GM19099 (cell line): ENCODE measurements around the gene HOXB1.

ENCODE experiments used
- POLR2A ChIP-seq: IDR thresholded peaks from 3 replicates; pipeline ENCODE4 v1.6.1; 2011; ENCODE audit warnings: low read depth; ENCODE audit not compliant: insufficient read length; ENCODE audit errors: extremely low read depth

HOXB1 gene

DNA sequence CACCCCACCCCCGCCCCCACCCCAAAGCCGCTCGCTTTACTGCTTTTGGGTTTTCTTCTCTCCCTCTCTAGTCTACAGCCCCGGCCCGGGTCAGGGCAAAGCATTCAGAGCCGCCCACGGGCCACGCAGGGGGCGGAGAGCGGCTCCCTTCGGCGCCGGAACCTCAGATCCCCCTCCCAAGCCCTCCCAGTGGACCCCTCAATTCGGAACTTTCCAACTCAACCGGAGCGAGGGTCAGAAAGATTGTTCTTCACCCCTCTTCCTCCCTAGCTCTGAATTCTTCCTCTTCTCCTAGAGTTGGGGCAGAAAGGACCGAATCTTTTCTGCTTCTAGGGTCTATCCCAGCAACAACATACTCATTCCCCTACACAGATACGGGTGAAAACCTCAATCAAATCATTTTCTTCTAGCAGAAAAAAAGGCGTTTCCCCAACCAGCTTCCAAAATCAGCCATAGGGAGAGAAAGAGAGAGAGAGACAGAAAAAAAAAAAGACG lies 13.1 kb upstream of the HOXB1 start:
- TF ChIP-seq POLR2A = no peak

DNA sequence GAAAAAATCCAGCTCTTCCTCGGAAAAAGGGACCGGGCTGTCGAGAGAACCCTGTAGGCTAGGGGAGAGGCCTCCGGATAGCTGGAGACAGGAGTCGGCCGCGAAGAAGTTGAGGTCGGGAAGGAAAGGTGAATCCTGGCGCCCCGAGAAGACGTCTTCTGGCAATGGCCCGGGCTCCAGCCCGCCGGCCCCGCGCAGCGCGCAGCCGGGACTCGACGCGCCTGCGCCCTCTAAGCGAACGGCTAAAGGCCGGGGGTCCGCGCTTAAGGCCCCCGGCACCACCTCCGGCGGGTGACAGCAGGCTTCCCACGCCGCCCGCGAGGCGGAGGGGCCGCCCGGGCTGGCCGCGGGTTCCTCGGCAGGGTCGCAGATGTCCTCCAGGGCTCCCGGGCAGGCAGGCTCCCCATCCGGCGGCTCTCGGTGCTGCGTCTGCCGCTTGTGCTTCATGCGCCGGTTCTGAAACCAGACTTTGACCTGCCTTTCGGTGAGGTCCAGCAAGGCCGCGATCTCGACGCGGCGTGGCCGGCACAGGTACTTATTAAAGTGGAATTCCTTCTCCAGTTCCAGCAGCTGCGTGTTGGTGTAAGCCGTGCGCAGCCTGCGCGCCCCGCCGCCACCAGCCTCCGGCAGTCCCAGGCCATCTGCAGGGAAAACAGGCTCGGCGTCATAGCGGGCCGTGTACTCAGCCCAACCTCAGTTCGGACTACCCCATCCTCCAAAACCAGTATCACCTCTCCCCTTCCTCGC lies 12.5 kb upstream of the HOXB1 start:
- peak; percentile 80 for TF ChIP-seq POLR2A

DNA sequence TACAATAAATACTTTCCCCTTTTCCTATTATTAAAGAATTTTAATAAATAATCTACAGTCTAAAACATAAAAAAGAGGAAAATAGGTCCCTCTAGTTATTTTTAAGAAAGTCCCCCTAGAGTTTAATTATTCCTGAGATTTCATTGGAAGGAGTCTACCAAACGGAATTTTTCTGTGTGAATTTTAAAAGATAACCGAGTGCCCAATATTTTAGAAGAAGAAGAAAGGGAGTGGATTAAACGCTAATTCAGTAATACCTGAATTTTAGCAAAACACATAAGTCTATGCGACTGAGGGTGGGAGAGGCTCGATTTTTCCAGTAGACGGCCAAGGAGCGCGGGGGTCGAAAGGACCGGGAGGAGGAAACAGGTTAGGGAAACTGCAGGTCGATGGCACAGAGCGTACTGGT lies 11.9 kb upstream of the HOXB1 start:
- TF ChIP-seq POLR2A = no peak

DNA sequence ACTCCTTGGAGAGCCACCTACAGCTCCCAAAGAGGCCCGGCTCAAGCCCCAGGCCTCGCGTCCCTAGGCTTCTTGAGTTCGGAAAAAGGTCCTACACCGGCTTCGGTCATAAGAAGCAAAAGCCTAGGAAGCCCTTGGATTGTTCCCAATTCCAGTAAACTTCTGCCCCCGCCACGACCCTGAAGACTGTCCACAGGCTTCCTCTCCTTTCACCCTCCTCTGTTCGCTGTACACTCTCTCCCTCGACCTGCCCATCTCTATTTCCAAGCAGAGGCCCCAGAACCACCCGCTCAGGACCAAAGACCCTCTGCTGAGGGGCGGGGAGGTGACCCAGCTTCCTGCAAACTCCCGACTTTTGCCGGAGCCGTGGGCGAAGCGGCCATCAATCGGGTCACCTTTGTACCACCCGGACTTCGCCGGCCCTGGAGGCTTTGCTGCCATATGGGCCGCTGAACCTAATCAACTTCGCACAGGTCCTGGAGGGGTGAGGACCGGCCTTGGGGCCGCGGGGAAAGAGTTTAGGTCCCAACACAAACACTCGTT lies 11.4 kb upstream of the HOXB1 start:
- no peak for TF ChIP-seq POLR2A

DNA sequence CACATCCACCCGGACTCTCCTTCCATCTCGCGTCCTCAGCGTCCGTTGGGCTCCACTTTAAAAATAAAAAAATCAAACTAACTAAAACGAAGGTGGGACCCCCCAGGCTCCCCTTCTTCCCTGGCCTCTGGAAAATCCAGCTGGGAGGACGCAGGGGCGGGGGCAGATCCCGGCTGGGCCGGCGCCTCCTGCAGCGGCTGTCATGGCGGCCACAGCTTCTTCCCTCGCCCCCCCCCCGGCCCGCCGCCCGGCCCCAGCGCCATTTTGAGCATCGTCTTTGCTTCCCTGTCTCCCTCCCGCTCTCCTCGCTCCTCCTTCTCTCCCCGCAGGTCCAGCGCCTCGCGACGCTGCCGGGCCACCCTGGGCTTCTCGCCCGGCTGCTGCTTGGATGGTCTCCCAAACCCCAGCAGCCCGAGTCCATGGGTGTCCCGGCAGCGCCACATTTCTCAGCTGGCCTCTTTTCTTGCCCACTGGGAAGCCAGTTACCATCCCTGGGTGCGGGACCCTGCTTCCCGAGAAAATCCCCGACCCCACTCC lies 10.8 kb upstream of the HOXB1 start:
- TF ChIP-seq POLR2A = peak; percentile 41

DNA sequence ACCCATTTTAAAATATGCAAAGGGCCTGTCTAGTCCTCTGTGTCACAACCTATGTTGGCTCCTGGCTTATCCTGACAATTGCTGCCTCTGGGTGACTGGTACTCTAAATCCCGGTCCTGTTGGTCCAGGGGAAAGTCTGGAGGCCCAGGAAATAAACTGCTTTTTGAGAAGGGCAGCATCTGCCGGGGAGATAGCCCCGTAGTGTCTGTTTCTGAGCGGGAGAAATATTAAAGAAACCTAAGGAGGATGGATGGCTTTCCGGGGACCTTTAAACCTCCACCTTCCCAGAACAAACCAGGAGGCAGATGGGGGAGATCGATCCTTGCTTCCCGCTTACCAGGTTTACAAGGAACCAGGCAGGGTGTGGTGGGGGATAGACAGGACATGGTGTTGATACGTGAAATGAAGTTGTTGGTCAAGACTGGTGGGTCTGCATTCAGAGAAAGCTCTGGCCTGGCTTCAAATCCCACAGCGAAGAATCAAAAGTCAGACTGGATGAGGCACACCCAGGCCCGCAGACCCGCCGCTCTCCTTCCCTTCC lies 10.3 kb upstream of the HOXB1 start:
- no peak for TF ChIP-seq POLR2A

DNA sequence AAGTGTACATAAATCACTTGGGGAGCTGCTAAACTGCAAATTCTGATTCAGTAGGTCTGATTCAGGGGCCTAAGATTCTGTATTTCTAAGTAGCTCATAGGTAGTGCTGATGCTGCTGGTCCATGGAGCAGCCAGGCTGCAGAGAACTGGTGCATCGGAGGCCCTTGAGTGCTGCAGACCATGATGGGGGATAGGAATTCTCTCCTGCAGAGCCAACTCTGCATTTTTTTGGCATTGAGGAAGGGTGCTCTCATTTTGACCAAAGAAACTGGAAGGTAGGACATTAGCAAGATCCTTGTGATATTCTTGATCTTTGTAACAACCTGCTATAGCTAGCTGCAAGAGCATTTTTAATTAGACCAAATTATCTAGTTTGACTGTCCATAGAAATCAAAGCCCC lies 9.4 kb upstream of the HOXB1 start:
- no peak for TF ChIP-seq POLR2A

DNA sequence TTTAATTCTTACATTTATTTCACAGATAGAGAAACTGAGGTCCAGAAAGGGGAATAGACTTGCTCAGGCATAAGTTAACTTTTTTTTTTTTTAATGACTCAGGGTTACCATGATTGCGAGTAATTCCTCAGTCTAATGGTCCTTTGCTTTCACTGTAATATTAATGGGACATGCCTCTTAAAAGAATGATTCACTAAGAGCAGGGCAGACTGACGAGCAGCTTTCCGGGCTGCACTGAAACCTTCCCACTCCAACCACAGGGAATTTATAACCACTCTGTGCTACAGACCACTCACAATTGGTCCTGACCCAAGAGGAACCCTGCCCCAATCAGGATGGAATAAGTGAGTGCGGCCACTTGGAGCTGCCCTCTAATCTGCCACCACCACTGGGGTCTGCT lies 8.4 kb upstream of the HOXB1 start:
- TF ChIP-seq POLR2A = no peak

DNA sequence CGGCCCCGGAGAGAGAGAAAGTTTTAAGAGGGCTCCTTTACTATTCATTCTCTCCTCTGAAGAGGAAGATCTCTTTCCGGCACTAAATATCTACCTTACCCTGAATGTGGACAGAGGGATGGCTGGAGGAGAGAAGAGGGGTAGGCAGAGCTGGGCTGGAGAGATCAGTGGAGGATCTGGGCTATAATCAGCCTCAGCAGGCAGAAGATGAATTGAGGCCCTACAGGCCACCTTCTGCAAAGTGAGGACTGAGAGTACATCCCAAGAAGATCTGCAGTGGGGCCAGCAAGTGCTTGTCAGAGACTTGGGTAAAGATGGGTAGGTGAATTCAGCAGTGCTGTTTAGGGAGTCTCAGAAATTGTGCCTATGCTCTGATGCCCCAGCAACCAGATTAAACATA lies 6.5 kb upstream of the HOXB1 start:
- TF ChIP-seq POLR2A = no peak

DNA sequence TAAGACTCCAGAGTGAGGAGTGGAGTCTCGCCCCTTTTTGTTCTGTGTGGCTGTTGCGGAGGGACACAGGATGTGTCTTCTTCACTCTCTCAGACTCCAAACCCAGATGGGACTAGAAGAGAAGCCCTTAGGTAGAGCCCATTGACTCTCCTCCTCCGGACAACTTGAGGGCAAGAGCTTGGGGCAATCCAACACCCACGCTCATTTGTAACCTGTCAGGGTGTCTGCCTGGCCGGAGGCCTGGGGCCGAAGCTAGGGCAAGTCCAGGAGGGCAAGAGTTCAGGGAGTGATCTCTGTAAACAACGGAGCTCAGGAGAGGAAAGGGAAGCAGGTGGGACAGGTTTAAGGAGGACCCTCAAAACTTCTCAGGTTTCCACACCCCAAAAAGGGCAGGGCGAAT lies 1.4 kb upstream of the HOXB1 start:
- no peak for TF ChIP-seq POLR2A

DNA sequence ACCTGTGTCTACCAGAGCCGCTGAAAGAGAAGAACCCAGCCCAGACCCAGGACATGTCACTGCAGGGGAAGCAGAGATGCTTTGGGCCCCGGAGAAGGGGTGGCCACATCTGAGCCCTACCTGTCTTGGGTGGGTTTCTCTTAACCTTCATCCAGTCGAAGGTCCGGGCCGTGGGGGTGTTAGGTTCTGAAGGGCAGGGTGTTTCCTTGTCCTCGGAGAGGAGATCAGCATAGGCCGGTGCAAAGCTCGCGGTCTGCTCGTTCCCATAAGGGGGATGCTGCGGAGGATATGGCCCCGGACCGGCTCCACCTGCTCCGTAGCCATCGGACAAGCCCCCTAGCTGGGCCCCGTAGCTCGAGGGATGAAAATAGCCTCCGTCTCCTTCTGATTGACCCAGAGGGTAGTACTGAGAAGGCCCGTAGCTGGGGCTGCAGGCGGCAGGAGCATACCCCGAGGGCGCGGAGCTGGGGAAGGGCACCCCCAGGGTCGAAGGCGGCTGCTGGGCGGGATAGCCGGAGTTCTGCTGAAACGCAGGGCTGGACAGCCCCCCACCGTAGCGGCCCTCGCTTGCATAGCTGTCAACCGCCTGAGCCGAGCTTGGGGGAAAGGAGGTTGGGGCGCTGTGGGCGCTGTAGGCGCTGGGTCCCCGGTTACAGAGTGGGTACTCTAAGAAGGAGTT lies 464 bp downstream of the HOXB1 start:
- TF ChIP-seq POLR2A = no peak

DNA sequence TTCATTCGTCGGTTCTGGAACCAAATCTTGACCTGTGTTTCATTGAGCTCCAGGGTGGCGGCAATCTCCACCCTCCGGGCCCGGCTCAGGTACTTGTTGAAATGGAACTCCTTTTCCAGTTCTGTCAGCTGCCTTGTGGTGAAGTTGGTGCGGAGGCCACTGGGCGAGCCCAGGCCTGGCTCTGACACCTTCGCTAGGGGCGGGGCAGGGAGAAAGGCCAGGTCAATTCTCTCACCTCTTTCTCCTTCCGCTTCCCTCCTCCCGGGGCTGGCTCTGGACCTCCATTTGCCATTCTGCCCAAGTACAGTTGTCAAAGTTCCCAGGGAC lies 1.2 kb downstream of the HOXB1 start:
- no peak for TF ChIP-seq POLR2A

DNA sequence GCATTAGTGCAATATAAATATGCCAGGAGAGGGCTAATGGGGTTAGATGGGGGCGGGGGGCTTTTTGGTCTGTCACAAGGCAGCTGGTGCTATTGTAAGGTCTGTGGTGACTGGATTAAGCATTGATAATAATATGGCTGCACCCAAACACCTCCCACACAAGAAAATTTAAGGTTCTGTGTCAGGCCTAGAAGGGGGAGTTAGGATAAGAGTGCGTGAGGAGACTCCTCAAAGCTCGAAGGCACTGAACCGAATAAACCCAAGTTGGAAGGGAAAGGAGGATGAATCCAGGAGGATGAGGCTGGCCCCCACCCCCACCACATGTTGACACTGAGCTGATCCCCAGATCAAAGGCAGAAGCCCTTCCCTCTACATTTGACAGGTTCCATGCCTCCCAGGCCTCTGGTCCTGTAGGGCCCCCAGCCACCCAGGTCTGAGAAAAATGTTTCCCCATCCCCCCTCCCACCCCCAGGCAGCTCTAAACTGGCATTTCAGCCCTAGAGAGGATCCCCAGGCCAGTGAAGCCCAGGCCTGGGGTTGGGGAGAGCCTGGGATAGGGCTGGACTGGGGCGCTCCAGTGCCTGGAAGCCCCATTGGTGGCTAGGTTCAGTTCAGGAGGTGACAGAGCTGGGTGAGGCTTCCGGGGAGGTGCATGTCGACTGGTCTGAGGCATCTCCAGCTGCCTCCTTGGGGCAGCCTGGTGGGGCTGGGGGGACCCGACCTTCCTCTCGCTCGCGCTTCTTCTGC lies 1.7 kb downstream of the HOXB1 start:
- TF ChIP-seq POLR2A = no peak

DNA sequence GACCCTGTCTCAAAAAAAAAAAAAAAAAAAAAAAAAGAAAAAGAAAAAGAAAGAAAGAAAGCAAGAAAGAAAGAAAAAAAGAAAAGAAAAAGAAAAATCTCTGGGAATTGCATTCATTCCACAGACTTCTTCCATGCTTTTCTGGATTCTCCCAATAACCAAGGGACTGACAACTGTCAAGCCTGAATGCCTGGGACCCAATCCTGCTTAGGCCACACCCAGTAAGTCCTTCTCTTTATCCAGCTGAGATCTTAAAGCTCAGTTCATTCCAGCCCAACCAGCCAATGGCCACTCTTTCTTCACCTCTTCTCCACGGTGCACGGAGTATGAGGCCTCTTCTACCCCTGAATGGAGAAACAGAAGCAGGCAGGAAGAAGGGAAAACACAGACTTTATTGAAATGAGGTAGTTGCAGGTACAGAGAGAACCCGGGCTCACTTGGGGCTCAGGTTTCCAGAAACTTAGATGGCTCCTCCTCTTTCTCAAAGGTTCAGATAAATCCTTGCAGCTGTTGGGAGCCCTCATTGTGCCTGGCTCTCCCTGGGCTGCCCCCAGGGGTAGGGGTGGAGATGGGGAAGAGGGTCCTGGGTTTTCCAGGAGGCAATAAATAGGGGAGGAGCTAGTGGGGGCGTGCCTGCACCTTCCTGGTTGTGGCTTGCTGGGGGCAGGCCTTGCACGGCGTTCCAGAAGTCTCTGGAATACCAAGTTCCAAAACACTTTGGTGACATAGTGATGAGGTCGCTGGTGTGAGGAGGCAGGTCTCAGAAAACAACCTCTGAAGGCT lies 2.5 kb downstream of the HOXB1 start:
- TF ChIP-seq POLR2A = no peak
